Measurements from ENCODE around the gene RHBDL2.

DNA sequence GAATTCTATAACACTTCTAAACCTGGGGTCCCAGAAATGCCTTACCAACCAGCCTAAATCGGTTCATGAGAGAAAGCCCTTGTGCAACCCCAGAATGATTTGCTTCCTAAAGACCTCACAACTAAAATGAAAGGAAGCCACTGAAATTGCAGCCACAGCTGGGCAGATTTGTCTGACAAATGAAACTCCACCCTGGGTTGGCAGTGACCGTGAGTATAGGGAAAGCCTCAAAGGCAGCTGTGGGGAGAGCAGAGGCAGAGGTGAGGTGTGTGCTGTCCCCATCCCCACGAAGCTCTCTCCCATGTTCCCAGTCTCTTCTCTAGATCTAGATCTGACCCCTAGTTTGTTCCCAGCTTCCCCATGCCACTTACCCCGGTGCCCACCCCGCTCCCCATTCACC, 23.1 kb downstream of the RHBDL2 start:
- TF ChIP-seq, protein P1, sequence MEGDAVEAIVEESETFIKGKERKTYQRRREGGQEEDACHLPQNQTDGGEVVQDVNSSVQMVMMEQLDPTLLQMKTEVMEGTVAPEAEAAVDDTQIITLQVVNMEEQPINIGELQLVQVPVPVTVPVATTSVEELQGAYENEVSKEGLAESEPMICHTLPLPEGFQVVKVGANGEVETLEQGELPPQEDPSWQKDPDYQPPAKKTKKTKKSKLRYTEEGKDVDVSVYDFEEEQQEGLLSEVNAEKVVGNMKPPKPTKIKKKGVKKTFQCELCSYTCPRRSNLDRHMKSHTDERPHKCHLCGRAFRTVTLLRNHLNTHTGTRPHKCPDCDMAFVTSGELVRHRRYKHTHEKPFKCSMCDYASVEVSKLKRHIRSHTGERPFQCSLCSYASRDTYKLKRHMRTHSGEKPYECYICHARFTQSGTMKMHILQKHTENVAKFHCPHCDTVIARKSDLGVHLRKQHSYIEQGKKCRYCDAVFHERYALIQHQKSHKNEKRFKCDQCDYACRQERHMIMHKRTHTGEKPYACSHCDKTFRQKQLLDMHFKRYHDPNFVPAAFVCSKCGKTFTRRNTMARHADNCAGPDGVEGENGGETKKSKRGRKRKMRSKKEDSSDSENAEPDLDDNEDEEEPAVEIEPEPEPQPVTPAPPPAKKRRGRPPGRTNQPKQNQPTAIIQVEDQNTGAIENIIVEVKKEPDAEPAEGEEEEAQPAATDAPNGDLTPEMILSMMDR (IDR thresholded peaks at IDR 0.05 in 4 of 5, conservative IDR thresholded peaks at IDR 0.05 in 1 of 5), result no peak
- no peak for TF ChIP-seq POLR2A (IDR thresholded peaks at IDR 0.05)

Measured in gastrocnemius medialis (tissue), 4 donors.